Measurements from ENCODE around the gene ZNF334.

The ZNF334 gene

GRCh38 chr20:46482864-46483263, 30.5 kb downstream of the ZNF334 start:
- Histone ChIP-seq H3K4me3 (ENCODE audit: low read length) (no peak overlapping the region), H3K27me3 (ENCODE audit: control insufficient read depth, insufficient read depth, low read length) (no peaks in the 10 kb centered on the region)

GRCh38 chr20:46477640-46478039, 35.7 kb downstream of the ZNF334 start:
- H3K9ac ChIP-seq (ENCODE audit: low read length), result no peak overlapping the region
- no peak overlapping the region for H3K27ac ChIP-seq (ENCODE audit: low read length)
- no peaks in the 10 kb centered on the region for H3K9me3 ChIP-seq (ENCODE audit: control insufficient read depth, low read depth, low read length)
- no peaks in the 10 kb centered on the region for H3K27me3 ChIP-seq (ENCODE audit: control insufficient read depth, insufficient read depth, low read length)
- H3K36me3 ChIP-seq (ENCODE audit: control insufficient read depth, low read depth, low read length), result no peaks in the 10 kb centered on the region
- no peak overlapping the region for H3K4me3 ChIP-seq (ENCODE audit: low read length)
- peaks cover 15% of the 10 kb centered on the region for H3K4me1 ChIP-seq (ENCODE audit: control insufficient read depth, low read depth, low read length)

More at GRCh38 chr20:46482864-46483263, 30.5 kb downstream of the ZNF334 start:
- H3K27ac ChIP-seq (ENCODE audit: low read length), result no peak overlapping the region
- H3K36me3 ChIP-seq (ENCODE audit: control insufficient read depth, low read depth, low read length), result peaks cover 3% of the 10 kb centered on the region
- H3K9me3 ChIP-seq (ENCODE audit: control insufficient read depth, low read depth, low read length), result no peaks in the 10 kb centered on the region
- peaks cover 15% of the 10 kb centered on the region for H3K4me1 ChIP-seq (ENCODE audit: control insufficient read depth, low read depth, low read length)
- no peak overlapping the region for H3K9ac ChIP-seq (ENCODE audit: low read length)

GRCh38 chr20:46477225-46477624, 36.1 kb downstream of the ZNF334 start:
- H3K4me1 ChIP-seq (ENCODE audit: control insufficient read depth, low read depth, low read length), result peaks cover 15% of the 10 kb centered on the region
- H3K27me3 ChIP-seq (ENCODE audit: control insufficient read depth, insufficient read depth, low read length), result no peaks in the 10 kb centered on the region
- no peaks in the 10 kb centered on the region for H3K36me3 ChIP-seq (ENCODE audit: control insufficient read depth, low read depth, low read length)
- H3K9ac ChIP-seq (ENCODE audit: low read length), result no peak overlapping the region
- H3K9me3 ChIP-seq (ENCODE audit: control insufficient read depth, low read depth, low read length), result no peaks in the 10 kb centered on the region
- no peak overlapping the region for H3K27ac ChIP-seq (ENCODE audit: low read length)
- H3K4me3 ChIP-seq (ENCODE audit: low read length), result no peak overlapping the region

- Histone ChIP-seq H3K36me3 (ENCODE audit: control insufficient read depth, low read depth, low read length) (no peaks in the 10 kb centered on the region), H3K4me1 (ENCODE audit: control insufficient read depth, low read depth, low read length) (no peaks in the 10 kb centered on the region), H3K9ac (ENCODE audit: low read length) (no peak overlapping the region), H3K27ac (ENCODE audit: low read length) (no peak overlapping the region), H3K4me3 (ENCODE audit: low read length) (no peak overlapping the region), H3K27me3 (ENCODE audit: control insufficient read depth, insufficient read depth, low read length) (no peaks in the 10 kb centered on the region), H3K9me3 (ENCODE audit: control insufficient read depth, low read depth, low read length) (no peaks in the 10 kb centered on the region)
Measured at GRCh38 chr20:46468508-46468907, 44.9 kb downstream of the ZNF334 start.

- H3K9me3 ChIP-seq (ENCODE audit: control insufficient read depth, low read depth, low read length), result no peaks in the 10 kb centered on the region
- no peaks in the 10 kb centered on the region for H3K36me3 ChIP-seq (ENCODE audit: control insufficient read depth, low read depth, low read length)
- H3K4me3 ChIP-seq (ENCODE audit: low read length), result no peak overlapping the region
- H3K27ac ChIP-seq (ENCODE audit: low read length), result no peak overlapping the region
- H3K9ac ChIP-seq (ENCODE audit: low read length), result no peak overlapping the region
- H3K4me1 ChIP-seq (ENCODE audit: control insufficient read depth, low read depth, low read length), result peaks cover 3% of the 10 kb centered on the region
- no peaks in the 10 kb centered on the region for H3K27me3 ChIP-seq (ENCODE audit: control insufficient read depth, insufficient read depth, low read length)
Measured at GRCh38 chr20:46464451-46464850, 48.9 kb downstream of the ZNF334 start.

GRCh38 chr20:46463852-46464251, 49.5 kb downstream of the ZNF334 start:
- no peaks in the 10 kb centered on the region for H3K27me3 ChIP-seq (ENCODE audit: control insufficient read depth, insufficient read depth, low read length)
- H3K9me3 ChIP-seq (ENCODE audit: control insufficient read depth, low read depth, low read length), result no peaks in the 10 kb centered on the region
- H3K4me1 ChIP-seq (ENCODE audit: control insufficient read depth, low read depth, low read length), result peaks cover 5% of the 10 kb centered on the region
- no peak overlapping the region for H3K27ac ChIP-seq (ENCODE audit: low read length)
- H3K36me3 ChIP-seq (ENCODE audit: control insufficient read depth, low read depth, low read length), result no peaks in the 10 kb centered on the region
- no peak overlapping the region for H3K4me3 ChIP-seq (ENCODE audit: low read length)
- H3K9ac ChIP-seq (ENCODE audit: low read length), result no peak overlapping the region

- peaks cover 11% of the 10 kb centered on the region for H3K9me3 ChIP-seq (ENCODE audit: control insufficient read depth, low read depth, low read length)
- no peak overlapping the region for H3K27ac ChIP-seq (ENCODE audit: low read length)
- H3K4me3 ChIP-seq (ENCODE audit: low read length), result no peak overlapping the region
- peaks cover 13% of the 10 kb centered on the region for H3K4me1 ChIP-seq (ENCODE audit: control insufficient read depth, low read depth, low read length)
- no peaks in the 10 kb centered on the region for H3K27me3 ChIP-seq (ENCODE audit: control insufficient read depth, insufficient read depth, low read length)
- peaks cover 5% of the 10 kb centered on the region for H3K36me3 ChIP-seq (ENCODE audit: control insufficient read depth, low read depth, low read length)
- H3K9ac ChIP-seq (ENCODE audit: low read length), result no peak overlapping the region
Measured at GRCh38 chr20:46461808-46462207, 51.6 kb downstream of the ZNF334 start.

DNA sequence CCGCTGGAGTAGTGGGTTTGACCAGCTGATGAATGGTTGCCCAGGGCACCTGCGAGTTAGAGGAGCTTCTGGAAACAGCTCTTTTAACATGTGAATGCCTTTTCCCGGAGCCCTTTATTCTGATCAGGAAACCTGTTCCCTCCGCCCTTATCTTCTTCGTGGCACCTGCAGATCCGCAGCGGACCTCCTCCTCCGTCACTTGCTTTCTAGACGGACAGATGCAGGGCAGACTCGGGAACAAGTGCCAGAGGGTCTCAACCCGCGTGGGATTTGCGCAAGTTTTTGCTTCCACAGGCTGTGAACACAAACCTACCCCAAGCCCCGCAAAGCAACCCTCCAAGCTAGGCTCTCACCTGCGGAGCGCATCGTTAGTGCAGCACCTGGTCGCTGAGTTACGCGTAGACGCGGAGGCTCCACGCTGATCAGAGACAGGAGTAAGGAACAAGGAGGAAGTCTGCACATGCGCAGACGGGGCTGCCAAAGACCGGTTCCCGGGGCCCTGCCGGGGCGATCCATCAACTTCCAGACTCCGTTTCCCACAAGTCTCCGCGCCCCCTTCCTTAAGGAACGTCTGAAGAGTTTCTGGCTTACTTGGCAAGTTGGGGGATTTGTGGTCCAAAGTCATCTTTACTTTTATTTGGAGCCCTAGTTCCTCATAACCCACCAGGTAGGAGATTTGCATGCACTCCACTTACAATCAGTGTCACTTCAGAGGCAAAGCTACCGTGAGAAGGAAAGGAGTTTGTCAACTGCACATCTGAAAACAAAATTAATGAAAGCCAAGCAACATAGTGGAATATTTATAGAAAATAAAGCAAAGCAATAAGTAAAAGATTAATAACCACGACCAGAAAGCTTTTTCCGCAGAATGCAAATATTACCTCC, 54.3 kb downstream of the ZNF334 start:
- Histone ChIP-seq H3K9me3 (ENCODE audit: control insufficient read depth, low read depth, low read length) (peaks cover 33% of the 10 kb centered on the region), H3K27ac (ENCODE audit: low read length) (peak overlapping the region; percentile 55)

DNA sequence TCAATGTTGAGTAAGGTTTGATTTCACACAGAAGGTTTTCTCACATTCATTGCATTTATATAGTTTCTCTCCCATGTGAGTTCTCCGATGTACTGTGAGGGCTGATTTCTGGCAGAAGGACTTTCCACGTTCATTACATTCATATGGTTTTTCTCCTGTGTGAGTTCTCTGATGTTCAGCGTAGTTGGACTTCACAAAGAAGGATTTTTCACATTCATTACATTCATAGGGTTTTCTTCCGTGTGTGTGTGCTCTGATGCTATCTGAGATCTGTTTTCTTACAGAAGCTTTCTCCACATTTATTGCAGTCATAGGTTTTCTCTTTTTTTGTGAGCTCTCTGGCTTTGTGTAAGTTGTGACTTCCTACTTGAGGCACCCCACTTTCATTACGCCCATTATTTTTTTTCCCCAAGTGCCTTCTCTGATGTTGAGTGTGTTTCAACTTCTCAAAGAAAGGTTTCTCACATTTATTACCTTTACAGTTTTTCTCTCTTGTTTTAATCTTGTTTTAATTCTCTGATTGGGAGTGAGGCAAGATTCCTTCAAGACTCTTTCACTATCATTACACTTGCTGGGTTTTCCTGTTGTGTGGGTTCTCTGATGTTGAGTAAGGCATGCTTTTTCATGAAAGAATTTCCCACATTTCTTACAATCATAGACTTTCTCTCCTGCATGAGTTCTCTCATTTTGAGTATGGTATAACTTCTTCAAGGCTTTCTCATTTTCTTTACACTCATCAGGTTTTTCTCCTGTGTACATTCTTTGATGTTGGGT, 56.9 kb downstream of the ZNF334 start:
- H3K9ac ChIP-seq (ENCODE audit: low read length), result no peak overlapping the region
- no peaks in the 10 kb centered on the region for H3K27me3 ChIP-seq (ENCODE audit: control insufficient read depth, insufficient read depth, low read length)
- H3K27ac ChIP-seq (ENCODE audit: low read length), result no peak overlapping the region
- H3K9me3 ChIP-seq (ENCODE audit: control insufficient read depth, low read depth, low read length), result peaks cover 33% of the 10 kb centered on the region
- no peak overlapping the region for H3K4me3 ChIP-seq (ENCODE audit: low read length)
- H3K36me3 ChIP-seq (ENCODE audit: control insufficient read depth, low read depth, low read length), result peaks cover 16% of the 10 kb centered on the region
- H3K4me1 ChIP-seq (ENCODE audit: control insufficient read depth, low read depth, low read length), result peaks cover 13% of the 10 kb centered on the region

More for the DNA sequence above, 54.3 kb downstream of the ZNF334 start:
- Histone ChIP-seq H3K27me3 (ENCODE audit: control insufficient read depth, insufficient read depth, low read length) (no peaks in the 10 kb centered on the region), H3K9ac (ENCODE audit: low read length) (peak overlapping the region; percentile 62), H3K4me1 (ENCODE audit: control insufficient read depth, low read depth, low read length) (peaks cover 13% of the 10 kb centered on the region), H3K4me3 (ENCODE audit: low read length) (peak overlapping the region; percentile 77), H3K36me3 (ENCODE audit: control insufficient read depth, low read depth, low read length) (peaks cover 16% of the 10 kb centered on the region)

DNA sequence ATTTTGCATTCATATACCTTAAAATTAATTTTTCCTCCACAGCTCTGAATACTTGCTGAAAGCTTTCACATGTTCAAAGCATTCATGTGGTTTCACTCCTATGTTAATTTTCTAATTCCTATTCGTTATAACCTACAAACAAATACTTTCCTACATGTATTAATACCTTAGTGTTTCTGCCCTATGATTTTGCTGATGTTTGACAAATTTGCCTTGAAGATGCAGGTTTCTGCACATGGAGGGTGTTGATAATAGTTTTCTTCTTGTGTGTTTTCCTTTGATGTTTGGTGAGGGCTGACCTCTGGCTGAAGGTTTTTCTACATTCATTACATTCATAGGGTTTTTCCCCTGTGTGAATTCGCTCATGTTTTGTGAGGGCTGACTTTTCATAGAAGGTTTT, 57.6 kb downstream of the ZNF334 start:
- H3K9me3 ChIP-seq (ENCODE audit: control insufficient read depth, low read depth, low read length), result peaks cover 33% of the 10 kb centered on the region
- H3K36me3 ChIP-seq (ENCODE audit: control insufficient read depth, low read depth, low read length), result peaks cover 16% of the 10 kb centered on the region

More for the DNA sequence above, 57.6 kb downstream of the ZNF334 start:
- no peak overlapping the region for H3K27ac ChIP-seq (ENCODE audit: low read length)
- no peaks in the 10 kb centered on the region for H3K27me3 ChIP-seq (ENCODE audit: control insufficient read depth, insufficient read depth, low read length)
- H3K4me1 ChIP-seq (ENCODE audit: control insufficient read depth, low read depth, low read length), result peaks cover 13% of the 10 kb centered on the region
- H3K9ac ChIP-seq (ENCODE audit: low read length), result no peak overlapping the region
- H3K4me3 ChIP-seq (ENCODE audit: low read length), result no peak overlapping the region

All from iPS-18a (cell line).